GM18873 (cell line): ENCODE measurements around the gene KRT83.

ENCODE experiments used
- ATAC-seq: cut with Tn5 transposase; IDR thresholded peaks from one replicate; pipeline ENCODE4 v1.9.1; 2021; ENCODE audit warnings: mild to moderate bottlenecking, moderate library complexity, moderate number of reproducible peaks; ENCODE audit not compliant: unreplicated experiment, low FRiP score

The KRT83 gene

DNA sequence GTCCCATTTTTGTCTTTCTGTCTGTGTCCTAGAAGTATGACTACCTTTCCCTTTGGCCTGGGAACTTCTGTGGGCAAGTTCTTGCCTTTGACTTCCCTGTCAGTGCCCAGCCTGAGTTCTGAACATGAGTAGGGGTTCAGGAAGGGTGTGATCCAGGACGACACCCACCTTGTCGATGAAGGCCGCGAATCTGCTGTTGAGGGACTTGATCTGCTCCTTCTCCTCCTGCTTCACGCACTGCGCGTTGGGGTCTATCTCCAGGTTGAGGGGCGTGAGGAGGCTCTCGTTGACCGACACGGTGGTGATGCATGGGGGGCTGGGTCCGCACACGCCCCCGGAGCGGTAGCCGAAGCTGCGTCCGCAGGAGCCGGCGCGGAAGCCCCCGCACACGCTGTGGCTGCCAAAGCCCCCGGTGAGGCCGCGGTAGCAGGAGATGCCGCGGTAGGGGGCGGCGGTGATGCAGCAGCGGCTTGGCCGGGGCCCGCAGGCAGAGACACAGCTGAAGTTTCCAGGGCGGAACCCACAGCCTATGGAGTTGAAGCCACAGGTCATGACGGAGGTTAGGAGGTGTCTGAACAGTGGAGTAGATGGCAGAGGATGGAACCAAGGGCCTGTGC is at the start of gene KRT83:
Gene KRT83 (minus strand): TSS at position 615 of the 617 bp plus-strand sequence. CDS start 63 bp downstream, at position 552.
- no peak for ATAC-seq

DNA sequence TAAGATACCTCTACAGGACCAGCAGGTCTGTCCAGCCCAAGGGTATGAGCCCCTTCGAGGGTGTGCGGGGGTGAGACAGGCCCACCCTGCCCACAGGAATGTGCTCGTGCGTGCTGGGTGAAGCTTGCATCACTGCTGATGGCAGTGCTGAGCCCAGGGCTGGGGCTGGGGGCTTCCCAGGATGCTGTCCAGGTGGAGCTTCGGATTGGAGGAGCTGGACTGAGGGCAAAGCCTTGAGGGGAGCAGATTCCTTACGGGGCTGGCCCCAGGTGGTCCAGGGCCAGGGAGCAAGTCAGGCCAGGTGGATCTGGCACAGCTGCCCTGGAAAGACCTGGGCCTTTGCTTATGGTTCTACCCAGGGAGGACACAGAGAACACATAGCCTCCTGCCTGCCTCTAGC is 48.6 kb upstream of the KRT83 start:
- no peak for ATAC-seq

DNA sequence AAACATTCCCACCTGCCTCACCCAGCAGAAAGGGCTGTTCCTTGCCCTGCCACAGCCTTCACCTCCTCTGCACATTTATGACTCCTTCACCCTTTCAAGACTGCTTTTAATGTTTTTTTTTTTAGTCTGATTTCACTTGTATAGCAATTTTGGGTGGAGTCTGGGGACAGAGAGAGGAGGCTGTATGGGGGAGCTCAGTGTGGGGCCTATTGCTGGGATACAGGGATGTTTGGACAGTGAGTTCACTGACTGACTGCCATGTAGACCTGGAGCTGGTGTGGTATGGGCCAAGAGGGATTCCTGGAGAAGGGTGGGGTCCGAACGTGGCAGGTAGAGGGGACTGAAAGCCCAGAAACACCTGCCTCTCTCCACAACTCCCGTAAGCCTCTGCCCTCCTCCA is 48.0 kb upstream of the KRT83 start:
- ATAC-seq, result no peak

DNA sequence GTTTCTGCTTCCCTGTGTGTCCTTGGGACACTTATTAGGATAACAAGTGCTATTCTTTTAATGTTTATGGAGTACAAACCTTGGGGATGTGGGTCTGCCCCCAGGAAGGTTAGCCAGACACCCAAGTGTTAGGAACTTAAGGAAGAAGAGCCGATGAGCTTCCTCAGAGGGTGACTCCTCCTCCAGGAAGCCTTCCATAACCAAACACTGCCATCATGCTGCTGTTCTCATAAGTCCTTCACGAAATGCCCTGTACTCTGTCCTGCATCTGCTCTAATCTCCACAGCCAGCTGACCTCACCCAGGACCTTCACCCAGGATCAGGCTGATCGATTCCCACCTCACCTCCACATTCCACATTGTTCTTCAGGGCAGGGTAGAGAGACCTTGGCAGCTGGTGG is 47.3 kb upstream of the KRT83 start:
- ATAC-seq, result no peak

DNA sequence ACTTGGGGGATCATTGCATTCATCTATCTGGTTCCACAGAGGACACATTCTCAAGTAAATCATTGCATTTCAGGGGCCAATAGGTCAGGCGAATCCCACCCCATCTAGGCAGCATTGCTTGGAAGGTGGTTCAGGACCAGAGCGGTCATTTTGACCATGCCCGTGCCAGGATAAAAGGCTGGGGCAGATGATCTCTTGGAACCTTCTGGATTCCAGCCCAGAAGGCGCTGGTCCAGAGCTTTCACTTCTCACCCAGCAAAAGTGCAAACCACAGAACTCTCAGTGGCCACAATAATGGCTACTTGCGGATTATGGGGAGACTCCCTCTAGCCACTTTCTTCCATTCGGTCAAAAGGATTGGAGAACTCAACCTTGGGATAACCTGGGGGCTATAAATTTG is 46.7 kb upstream of the KRT83 start:
- no peak for ATAC-seq

DNA sequence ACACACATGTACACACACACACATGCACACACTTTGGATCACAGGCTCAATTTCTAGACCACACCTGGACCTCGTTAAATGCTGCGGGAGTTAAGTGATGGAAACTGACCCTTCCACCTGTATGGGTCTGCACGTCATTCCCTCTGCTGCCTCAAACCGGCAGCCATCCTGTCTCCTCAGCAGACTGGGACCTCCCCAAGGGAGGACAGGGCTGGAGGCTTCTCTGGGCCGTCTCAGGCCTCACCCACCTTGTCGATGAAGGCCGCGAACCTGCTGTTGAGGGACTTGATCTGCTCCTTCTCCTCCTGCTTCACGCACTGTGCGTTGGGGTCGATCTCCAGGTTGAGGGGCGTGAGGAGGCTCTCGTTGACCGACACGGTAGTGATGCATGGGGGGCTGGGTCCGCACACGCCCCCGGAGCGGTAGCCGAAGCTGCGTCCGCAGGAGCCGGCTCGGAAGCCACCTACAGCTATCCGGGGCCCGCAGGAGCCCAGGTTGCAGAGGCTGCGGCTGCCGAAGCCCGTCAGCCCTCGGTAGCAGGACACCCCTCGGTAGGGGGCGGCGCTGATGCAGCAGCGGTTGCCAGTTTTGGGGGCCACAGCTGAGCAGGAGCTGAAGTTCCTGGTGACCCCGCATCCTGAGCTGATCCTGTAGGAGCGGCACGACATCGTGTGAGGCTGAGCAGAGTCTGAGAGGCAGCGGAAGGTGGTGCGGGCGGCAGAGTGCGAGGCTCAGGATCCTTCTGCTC is 45.7 kb upstream of the KRT83 start, which contains the start of gene KRT85:
Gene KRT85 (minus strand): TSS at position 744 of the 748 bp plus-strand sequence. CDS start 76 bp downstream, at position 668.
- no peak for ATAC-seq

DNA sequence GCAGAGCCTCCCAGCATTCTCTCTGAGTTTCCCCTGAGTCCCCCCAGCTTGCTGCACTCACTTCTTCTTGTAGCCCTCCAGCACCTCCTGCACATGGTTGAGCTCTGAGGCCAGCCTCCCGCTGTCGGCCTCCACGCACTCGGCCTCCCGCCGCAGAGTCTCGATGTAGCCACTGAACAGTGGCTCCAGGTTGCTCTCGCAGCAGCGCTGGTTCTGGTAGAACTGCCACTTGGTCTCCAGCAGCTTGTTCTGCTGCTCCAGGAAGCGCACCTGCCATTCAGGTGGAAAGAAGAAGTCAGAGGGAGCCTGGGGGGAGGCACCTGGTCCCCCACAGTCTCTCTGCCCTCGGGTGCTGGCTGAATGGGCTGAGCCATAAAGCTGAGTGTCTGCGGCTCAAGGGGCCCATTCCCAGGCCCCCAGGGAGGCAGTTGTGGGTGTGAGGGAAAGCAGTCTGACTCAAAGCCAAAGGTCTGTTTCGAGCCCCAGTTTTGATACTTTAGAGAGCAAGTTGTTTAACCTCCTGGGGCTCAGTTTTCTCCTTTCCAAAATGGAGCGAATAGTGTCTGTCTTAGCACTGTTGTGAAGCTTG is 43.8 kb upstream of the KRT83 start:
- ATAC-seq, result no peak

DNA sequence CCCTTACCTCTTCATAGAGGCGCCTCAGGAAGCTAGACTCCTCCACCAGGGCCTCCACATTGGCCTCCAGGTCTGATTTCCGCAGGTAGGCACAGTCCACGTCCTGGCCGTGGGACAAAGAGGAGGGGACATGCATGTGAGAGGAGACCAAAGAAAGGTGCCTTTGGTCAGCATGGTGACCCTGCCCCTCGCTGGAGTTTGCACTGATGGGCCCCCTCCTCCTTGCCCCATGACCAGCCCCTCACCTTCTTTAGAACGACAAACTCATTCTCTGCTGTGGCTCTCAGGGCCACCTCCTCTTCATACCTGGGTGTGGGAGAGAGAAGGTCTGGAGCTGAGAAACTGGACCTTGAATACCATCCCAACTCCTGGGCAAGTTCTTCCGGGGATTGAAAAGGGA is 42.9 kb upstream of the KRT83 start:
- ATAC-seq, result no peak

DNA sequence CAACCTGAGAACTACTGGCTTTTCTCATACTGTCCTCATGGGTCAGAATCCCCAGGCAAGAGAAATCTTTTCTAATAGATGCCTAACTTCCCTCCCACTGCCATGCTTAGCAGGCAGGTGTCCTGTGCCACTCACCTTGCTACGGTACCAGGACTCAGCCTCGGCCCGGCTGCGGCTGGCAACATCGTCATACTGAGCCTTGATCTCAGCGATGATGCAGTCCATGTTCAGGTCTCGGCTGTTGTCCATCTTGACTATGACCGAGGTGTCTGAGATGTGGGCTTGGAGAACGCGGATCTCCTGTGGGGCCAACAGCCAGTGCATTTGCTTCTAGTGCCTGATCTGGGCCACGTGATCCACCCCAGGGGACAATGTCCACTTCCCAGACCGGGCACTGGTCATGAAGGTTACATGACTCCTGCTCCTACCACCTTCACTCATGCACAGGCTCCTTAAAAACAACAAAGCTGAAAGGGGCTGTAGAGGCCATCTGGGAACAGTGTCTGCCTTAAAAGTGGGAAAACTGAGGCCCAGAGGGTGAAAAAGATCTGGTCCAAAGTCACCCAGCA is 42.0 kb upstream of the KRT83 start:
- ATAC-seq, result no peak

DNA sequence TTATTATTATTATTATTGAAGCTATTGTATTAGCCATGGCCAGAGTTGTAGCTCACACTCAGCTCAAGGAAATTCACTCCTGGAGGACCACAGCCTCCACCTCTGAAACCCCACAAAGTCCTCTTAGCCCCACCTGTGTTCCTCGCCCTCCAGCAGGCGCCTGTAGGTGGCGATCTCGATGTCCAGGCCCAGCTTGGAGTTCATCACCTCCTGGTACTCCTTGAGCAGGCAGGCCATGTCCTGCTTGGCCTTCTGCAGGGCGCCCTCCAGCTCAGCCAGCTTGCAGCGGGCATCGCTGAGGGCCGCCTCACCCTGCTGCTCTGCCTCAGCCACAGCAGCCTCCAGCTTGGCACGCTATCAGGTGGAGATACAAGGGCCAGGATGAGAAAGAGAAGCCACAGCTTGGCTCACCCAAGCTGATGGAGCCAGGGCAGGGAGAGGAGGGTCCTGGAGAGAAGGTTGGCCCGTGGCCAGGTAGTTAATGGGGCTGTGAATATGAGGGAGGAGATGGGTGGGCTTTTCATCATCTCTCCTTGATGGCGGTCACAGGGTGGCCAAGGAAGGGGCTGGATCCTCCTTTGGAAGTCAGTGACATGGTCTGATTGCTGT is 41.0 kb upstream of the KRT83 start:
- no peak for ATAC-seq

DNA sequence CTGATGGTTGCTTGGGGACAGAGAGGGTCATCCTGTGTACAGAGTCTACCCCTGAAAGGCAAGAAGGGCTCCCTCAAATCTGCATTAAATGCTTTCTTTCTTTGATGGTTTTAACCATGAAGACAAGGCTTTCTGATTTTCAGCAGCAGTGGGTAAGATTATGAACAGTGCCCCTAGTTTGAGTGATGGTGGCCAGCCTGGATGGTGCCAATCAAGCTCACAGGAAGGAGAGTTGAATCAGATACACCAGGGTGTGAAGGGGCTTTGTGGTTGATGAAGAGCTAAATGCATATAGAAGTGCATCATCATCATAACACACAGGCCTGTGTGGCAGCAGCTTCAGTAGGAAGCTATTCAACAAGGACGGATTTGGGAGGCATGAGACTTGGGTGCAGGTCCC is 40.4 kb upstream of the KRT83 start:
- ATAC-seq, result no peak

DNA sequence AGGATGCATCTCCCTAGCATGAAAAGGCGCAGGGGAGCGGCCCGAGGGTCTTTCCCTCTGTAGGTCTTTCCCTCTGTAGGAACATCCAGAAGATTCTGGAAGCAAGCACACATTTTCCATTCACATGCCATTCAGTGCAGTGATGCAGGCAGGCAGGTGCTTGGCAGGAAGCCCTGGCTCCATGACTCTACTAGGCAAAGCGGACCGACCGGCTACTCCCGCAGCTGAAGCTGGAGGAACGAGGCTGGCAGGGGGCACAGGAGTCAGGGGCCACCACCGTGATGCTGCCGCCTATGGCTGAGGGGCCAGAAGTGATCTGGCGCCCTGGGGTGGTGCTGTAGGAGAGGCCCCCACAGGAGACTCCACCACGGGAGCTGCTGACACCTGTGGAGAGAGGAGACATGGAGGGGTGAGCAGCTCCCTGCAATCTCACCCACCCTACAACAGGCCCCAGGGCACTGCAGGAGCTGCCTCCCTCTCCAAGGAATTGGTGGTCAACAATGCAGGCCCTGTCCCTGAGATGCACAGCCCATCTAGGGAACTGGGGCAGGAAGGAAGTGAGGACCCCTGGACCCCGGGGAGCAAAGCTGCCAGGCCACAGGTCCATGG is 39.6 kb upstream of the KRT83 start:
- ATAC-seq, result no peak

DNA sequence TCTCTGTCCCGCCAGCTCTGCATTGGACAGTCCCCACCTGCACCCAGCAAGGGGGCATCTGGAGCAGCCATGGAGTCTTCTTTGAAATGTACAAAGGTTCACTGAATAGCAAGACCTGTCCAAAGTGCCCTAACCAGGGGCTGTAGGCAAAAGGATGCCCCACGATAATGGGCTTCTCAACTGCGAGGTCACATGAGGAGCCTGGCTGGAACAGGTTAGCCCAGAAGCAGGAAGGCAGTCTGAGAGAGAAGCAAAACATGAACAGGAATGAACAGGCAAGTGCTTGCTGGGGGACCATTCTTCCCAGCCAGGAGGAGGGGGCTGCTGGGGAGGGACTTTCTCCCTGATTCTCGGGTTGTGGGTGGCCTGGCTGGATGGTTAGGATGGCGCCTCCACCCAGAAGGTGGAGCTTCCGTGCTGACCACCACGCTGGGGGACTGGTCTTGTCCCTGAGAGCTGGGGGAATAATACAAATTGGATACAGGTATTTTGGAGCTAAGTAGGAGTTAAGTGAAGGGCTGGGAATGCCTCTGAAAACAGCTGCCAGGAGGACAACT is 39.0 kb upstream of the KRT83 start:
- ATAC-seq, result no peak

DNA sequence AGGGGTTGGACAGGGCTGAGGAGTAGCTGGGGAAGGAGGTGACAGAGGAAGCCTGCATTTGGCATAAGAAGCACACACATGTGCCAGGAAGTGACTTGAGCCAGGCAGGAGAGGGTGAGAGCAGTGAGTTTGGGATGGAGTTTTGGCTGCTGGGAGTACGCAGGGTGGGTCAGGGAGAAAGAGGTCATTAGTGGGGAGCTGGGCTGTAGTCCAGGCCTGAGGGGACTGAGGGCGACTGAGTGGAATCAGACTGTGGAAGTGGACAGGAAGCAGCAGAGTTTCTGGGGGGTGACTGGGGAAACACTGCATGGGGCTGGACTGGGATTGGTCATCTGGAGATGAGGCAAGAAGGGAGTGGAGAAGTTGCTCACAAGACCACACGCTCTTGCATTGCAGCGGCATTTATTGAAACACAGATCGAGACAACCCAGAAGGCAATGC is 38.4 kb upstream of the KRT83 start:
- no peak for ATAC-seq

DNA sequence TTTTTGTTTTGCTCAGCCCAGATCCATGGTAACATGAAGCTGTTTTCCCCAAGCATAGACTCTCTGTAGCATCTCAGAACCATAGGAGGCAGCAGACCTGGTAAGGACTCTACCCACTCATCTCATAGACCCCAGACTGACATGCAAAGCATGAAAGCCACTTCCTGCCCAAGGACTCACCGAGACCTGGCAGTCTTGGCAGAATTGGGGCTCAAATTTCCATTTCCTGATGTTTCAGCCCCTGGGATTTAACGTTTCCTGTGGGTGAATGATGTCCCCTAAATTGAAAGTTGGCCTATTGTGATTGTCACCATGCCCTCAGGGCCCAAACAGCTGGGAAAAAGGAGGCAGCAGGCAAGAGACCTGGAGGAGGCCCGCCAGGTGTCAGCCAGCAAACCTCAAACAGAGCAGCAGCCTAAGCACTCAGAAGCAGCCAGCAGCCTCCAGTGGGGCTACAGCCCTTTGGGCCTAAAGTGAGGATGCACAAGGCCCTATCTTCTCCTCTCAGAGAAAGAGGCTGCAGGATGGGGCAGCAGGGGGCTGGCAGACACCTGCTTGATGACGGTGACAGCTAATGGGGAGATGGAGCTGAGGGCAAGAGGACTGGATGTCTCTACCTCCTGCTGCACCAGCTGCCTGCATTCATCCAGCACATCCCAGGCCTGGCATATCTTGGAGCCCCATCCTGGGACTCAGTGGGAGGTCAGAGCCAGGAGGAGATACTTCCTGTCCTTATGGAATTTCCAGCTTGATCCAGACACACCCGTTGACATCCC is 37.6 kb upstream of the KRT83 start:
- peak; percentile 89 for ATAC-seq

DNA sequence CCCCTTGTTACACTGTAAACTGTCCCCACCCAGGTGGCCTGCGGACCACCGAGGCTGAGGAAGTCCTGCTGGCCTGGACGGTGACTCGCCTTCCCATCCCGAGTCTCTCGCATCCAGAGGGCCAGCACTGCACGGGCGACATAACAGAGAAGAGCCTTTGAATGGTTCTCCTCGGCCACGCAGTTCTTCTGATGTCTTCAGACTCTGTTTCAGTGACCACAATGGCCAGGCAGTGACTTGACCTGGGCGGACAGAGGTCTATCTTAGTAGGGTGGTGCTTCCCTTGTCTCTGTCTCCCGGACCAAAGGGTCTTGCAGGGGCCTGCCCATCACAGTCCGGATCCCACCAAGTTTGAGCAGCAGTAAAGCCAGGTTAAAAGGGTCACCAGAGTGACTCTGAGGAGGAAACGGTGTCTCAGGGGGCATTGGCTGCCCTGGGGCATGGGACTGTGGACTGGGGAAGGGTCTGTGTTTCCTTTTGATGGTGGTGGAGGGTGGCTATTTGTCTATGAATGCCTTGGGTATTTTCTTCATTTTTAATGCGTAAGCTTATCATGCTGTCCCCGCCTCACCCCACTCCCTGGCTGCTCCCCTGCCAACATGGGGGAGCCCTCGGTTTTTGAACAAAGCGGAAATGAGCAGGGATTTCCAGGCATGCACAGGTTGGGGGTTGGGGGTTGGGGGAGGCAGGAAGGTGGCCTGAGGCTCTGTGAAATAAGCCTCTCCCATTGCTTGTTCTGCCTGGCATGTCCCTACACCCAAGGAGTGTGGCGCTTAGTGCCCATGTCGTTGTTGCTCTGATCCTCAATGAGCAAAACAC is 35.8 kb upstream of the KRT83 start:
- no peak for ATAC-seq

DNA sequence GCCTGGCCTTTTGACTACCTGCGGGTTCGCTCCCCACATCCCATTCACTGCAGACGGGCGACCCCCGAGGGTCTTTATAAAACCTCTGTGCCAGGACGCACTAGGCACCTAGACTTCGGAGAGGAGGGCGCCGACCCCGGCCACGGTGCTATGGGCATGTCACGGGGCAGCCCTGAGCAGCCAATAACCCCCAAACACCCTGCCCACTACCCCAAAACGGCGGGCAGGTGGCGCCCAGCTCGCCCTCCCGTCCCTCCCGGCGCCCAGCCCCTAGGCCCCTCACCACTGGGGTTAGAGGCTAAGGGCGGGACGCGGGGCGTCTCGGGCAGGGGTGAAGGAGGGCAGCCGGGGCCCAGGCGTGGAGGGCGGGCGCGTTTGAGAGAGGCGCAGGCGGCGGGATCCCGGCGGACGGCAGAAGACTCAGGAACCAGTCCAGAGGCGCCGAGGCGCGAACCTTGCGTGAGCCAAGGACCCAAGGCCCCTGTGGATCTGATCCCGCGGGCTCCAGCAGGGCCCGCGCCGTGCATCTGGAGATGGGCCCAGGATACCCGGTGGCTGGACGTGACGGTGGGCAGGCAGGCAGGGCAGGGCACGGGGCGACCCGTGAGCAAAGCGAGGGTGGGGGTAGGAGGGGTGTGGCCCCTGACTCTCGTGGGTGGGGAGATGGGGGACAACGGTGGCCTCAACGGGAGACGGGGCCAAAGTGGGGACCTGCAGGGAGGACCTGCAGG is 35.0 kb upstream of the KRT83 start:
- no peak for ATAC-seq

DNA sequence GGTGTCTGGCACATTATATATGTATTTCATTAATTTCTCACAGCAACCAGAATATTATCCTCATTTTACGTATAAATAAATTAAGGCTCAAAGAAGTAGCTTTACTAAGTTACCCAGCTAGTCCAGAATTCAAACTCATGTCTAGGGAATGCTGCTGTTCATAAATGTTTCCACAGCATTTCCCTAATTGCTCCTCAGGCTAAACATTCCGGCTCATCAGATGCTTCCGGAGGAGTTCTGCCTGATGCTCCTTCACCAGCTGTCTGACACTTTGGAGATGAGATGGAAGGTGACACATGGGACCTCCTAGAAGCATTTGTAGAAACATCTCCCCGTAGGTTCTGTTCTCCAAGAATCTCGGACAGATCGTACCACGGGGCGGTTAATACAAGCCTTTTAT is 34.0 kb upstream of the KRT83 start:
- no peak for ATAC-seq
